HG03108 (cell line): ENCODE measurements around the gene RILPL2.
"Not testable (repeated sequence)": the region's sequence is repeated elsewhere in the genome, so short reads cannot be mapped to it uniquely, and the experiment has no call there.

Source experiments
- ATAC-seq: cut with Tn5 transposase; IDR thresholded peaks from one replicate; pipeline ENCODE4 v1.9.1; 2021; ENCODE audit warnings: moderate library complexity; ENCODE audit not compliant: unreplicated experiment

Gene RILPL2

DNA sequence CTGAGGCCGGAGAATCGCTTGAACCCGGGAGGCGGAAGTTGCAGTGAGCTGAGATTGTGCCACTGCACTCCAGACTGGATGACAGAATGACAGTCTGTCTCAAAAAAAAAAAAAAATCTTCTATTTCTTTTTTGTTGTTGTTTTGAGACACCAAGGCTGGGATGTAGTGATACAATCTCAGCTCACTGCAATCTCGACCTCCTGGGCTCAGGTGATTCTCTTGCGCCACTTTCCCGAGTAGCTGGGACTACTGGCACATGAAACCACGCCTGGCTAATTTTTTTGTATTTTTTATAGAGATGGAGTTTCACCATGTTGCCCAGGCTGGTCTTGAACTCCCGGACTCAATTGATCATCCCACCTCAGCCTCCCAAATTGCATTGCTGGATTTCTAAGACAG, 14.2 kb upstream of the RILPL2 start:
- ATAC-seq = no peak

GRCh38 chr12:123449856-123450255, 13.4 kb upstream of the RILPL2 start:
- ATAC-seq = no peak

DNA sequence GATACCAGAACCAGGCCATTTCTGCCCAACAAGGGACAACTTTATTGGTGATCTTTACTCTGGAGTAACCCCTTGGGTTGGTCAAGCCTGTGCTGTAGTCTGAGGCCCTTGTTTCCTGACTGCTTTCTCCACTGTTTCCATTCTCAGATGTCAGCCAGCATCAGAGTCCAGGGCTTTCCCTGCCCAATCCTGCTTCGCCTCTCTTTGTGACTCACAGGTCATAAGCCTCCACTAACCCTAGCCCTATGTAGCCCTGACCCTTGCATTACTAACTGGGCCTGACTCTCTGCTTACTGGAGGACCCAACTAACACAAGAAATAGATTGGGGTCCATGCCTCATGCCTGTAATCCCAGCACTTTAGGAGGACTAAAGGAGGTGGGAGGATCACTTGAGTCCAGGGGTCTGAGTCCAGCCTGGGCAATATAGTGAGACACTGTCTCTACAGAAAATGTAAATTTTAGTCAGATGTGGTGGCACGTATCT, 12.8 kb upstream of the RILPL2 start:
- no peak for ATAC-seq

DNA sequence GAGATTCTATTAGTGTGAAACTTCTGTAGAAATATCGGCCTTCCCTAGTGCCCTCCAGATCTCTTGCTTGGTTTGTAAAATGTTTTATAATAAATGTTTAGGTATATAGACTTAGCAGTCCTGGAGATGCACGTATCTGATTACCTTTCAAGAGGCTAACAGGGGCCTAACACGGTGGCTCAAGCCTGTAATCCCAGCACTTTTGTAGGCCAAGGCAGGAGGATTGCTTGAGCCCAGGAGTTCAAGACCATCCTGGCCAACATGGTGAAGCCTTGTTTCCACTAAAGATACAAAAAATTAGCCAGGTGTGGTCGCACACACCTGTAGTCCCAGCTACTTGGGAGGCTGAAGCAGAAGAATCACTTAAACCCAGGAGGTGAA, 9.8 kb upstream of the RILPL2 start:
- ATAC-seq = no peak

DNA sequence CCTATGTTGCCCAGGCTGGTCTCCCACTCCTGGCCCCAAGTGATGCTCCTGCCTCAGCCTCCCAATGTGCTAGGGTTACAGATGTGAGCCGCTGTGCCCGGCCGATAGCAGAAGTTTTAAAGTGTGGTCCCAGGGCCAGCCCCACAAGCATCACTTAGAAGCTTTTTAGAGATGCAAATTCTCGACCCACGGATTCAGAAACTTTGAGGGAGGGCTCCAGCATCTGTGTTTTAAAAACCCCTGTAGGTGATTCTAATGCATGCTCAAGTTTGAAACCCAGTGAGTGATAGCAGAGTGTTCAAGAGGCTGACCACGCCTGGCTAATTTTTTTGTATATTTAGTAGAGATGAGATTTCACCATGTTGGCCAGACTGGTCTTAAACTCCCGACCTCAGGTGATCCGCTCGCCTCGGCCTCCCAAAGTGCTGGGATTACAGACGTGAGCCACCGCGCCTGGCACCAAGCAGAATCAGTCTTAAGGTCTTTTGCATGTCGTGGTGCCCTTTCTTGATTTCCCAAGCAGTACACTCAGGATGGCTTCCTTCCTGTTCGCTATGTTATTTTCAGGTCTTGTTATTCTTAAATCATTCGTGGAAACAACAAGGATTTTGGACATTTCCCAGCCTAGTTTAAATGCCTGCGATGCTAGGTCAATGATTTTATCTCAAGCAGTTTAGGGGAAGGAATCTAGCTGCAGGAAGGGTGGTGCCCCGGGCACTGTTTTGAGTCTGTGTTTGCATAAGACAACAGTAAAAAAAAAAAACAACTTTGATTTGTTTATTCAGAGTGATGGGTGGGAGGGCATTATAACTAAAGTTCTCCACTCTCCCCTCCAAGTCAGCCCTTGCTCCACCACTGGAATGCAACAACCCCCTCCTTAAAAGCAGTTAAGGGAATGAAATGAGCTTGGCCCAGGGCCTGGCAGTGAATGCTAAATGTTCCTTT, 9.2 kb upstream of the RILPL2 start:
- no peak for ATAC-seq

DNA sequence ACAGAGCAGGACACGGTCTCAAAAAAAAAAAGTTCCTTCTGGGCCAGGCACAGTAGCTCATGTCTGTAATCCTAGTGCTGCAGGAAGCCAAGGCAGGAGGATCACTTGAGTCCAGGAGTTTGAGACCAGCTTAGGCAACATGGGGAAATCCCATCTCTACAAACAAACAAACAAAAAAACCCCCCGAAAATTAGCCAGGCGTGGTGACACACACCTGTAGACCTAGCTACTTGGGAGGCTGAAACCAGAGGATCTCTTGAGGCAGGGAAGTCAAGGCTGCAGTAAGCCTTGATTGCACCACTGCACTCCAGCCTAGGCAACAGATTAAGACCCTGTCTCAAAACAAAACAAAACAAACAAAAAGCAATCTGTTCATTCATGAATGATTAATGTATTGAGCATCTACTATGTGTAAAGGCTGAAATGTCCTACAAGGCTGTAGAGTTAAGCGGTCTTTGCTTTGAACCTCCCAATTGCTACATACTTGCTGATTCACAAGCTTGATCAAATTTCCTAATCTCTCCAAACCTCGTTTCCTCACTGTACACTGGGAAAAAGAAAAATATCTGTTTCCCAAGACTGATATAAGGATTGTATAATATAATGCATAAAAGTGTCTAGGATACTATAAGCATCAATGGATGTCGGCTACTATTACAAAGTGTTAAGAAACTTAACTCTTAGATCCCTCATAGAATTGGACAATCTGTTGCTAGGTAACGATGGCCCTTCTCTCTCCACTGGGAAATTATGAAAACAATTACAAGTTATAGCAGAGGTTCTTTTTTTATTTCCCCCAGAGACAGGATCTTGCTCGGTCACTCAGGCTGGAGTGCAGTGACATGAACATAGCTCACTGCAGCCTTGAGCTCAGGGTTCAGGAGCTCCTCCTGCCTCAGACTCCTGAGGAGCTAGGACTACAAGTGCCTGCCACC, 7.9 kb upstream of the RILPL2 start:
- no peak for ATAC-seq

DNA sequence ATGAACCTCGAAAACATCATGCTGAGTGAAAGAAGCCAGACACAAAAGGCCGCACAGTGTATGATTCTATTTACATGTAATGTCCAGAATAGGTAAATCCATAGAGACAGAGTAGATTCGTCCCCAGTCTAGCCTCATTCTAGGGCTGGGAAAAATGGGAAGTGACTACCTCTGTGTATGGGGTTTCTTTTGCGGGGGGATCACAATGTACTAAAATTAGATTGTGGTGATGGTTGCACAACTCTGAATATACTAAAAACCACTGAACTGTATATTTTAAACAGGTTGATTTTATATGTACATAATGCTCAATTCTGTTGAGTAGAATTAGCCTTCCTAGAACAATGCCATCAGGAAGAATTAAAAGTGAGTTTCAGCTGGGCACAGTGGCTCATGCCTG, 6.3 kb upstream of the RILPL2 start:
- ATAC-seq = no peak

DNA sequence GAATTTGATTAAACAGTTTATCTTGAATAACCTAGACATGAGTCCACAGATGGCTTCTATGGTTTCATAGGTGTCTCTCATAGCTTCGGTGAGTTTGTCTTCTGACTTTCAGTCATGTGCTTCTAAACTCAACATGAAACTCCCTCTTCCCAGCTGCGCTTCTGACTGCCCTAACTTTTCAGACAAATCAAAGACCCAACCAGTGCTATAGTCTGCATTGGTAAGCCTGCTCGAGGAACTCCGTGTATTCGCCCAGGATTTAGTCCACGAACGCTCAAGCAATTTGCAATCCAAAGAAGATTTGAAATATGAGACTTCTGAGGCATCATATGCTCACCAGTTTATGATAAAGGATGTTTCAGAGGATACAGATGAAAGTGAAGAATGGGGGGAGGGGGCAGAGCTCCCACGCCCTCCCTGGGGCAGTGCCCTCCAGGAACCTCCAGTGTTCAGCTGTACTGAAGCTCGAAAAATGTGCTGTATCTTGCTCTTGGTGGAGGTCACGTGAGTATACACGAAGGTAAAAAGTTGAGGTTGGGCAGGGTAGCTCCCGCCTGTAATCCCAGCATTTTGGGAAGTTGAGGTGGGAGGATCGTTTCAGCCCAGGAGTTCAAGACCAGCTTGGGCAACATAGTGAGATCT, 5.2 kb upstream of the RILPL2 start:
- peak; percentile 50 for ATAC-seq

DNA sequence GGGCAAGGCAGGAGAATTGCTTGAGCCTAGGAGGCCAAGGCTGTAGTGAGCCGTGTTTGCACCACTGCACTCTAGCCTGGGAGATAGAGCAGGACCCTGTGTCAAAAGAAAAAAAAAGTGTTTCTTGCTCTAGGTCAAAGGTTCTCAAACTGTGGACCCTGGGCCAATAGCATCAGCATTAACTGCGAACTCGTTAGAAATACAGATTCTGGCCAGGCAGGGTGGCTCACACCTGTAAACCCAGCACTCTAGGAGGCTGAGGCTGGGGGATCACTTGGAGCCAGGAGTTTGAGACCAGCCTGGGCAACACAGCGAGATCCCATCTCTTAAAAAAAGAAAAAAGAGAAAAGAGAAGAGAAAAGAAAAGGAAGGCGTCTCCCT, 858 bp downstream of the RILPL2 start:
- ATAC-seq = no peak

- no peak for ATAC-seq
Observed at GRCh38 chr12:123433615-123434014, 2.9 kb downstream of the RILPL2 start.

GRCh38 chr12:123431951-123432817, 4.3 kb downstream of the RILPL2 start:
- ATAC-seq = not testable (repeated sequence)

DNA sequence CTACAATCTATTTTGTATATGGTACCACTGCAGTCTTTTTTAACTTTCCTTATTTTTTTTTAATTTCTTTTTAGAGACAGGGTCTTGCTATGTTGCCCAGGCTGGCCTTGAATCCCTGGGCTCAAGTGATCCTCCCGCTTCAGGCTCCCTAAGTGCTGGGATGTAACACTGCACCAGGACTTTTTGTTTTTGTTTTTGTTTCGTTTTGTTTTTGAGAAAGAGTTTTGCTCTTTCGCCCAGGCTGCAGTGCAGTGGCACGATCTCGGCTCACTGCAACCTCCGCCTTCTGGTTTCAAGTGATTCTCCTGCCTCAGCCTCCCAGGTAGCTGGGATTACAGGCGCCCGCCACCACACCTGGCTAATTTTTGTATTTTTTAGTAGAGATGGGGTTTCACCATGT, 7.4 kb downstream of the RILPL2 start:
- not testable (repeated sequence) for ATAC-seq

DNA sequence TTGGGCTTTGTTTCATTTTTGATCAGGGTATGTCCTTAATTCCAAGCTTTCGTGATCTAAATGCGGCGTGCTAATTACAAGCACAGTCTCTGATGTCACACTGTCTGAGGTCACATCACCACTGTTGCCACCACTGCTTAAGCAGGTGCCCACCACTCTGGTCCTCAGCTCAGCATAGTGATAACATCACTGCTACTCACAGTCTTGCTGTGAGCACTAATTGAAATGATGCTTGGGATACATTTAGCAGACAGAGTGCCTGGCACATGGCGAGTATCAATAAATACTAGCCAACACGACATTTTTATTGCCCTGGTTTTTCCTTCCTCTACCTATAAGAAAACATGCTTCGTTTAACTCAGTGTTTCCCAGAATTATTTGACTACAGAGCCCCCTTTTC, 7.9 kb downstream of the RILPL2 start:
- ATAC-seq = no peak

- peak; percentile 94 for ATAC-seq
Observed at GRCh38 chr12:123427036-123427769, 9.3 kb downstream of the RILPL2 start.

- ATAC-seq = no peak
Observed at GRCh38 chr12:123421314-123421713, 15.2 kb downstream of the RILPL2 start.

- ATAC-seq = no peak
Observed at GRCh38 chr12:123410041-123410412, 26.5 kb downstream of the RILPL2 start.

DNA sequence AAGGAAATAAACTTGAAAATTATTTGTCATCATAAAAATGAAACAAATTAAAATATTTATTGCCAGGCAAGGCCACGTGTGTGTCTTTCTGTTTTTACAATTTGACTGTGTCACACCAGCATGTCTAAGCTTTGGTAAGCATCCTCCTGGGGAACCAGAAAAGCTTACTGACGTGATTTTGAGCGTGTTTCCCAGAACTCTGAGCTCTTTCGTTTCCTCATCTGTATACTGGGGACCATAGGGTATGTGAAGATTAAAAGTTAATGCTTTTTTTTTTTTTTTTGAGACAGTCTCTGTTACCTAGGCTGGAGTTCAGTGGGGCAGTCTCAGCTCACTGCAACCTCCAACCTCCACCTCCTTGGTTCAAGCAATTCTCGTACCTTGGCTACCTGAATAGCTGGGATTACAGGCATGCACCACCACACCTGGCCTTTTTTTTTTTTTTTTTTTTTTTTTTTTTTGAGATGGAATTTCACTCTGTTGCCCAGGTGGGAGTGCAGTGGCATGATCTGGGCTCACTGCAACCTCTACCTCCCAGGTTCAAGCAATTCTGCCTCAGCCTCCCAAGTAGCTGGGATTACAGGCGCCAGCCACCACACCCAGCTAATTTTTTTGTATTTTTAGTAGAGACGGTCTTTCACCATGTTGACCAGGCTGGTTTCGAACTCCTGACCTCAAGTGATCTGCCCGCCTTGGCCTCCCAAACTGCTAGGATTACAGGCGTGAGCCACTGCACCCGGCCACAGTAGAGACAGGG, 27.0 kb downstream of the RILPL2 start:
- not testable (repeated sequence) for ATAC-seq

GRCh38 chr12:123408619-123409018, 27.9 kb downstream of the RILPL2 start:
- ATAC-seq = not testable (repeated sequence)

- ATAC-seq = not testable (repeated sequence)
Observed at GRCh38 chr12:123407934-123408333, 28.6 kb downstream of the RILPL2 start.
